CD4-positive, alpha-beta T cell (primary cell): ENCODE data around the gene MYBPC3. TPM values are rescaled to one million over a fixed set of nuclear protein-coding genes. Genes with fewer than 3 reads are reported as not detected.

Experiments
- ATAC-seq: fragments of 200-7000 bp; cut with Tn5 transposase; one replicate; pipeline ENCODE4 v1.10.0; 2022; ENCODE audit warnings: mild to moderate bottlenecking; ENCODE audit not compliant: poor library complexity
- CTCF ChIA-PET: fragments of 350-600 bp; sonication (Branson Sonifier 250); formaldehyde crosslinking; loops from one replicate; lab custom pipeline; 2021; ENCODE audit warnings: antibody characterized with exemption, inconsistent platforms; lab: Charles Lee
- POLR2A ChIA-PET: fragments of 350-600 bp; sonication (Branson Sonifier 250); formaldehyde crosslinking; loops from one replicate; lab custom pipeline; 2021; ENCODE audit warnings: antibody characterized with exemption, inconsistent platforms; lab: Charles Lee
- DNase-seq, 14 experiments: peaks; one replicate each; pipeline ENCODE4 v3.0.0-alpha.2; 2013 to 2020; ENCODE audit warnings: mixed read lengths in 2 of 14
- H3K27ac ChIP-seq, 2 donors: one replicate each; pipeline versions ENCODE4 v1.5.1 to v1.7.0; 2013; ENCODE audit warnings: low read length in 2 of 2, low read depth in 1 of 2, mild to moderate bottlenecking in 1 of 2
- H3K27me3 ChIP-seq, 2 experiments: 1 replicate in 1 of 2; 2 replicates in 1 of 2; pipeline versions ENCODE4 v1.6.1 to v1.7.0; 2013; ENCODE audit warnings: low read length in 2 of 2, control low read depth in 1 of 2, mild to moderate bottlenecking in 1 of 2, moderate library complexity in 1 of 2; ENCODE audit not compliant: insufficient read depth in 2 of 2, control insufficient read depth in 1 of 2
- H3K36me3 ChIP-seq: one replicate; pipeline ENCODE4 v1.6.1; 2013; ENCODE audit warnings: low read length, control low read depth; ENCODE audit not compliant: insufficient read depth
- H3K4me1 ChIP-seq: one replicate; pipeline ENCODE4 v1.6.1; 2013; ENCODE audit warnings: low read length, control low read depth; ENCODE audit not compliant: insufficient read depth
- H3K4me3 ChIP-seq: one replicate; pipeline ENCODE4 v1.5.1; 2013; ENCODE audit warnings: mild to moderate bottlenecking, low read length, moderate library complexity
- H3K9me3 ChIP-seq, 2 experiments: 1 replicate in 1 of 2; 2 replicates in 1 of 2; pipeline versions ENCODE4 v1.6.1 to v1.7.0; 2013; ENCODE audit warnings: low read length in 2 of 2, mild to moderate bottlenecking in 2 of 2, control low read depth in 1 of 2, moderate library complexity in 1 of 2; ENCODE audit not compliant: control insufficient read depth in 1 of 2, insufficient read depth in 1 of 2
- H3K27ac Mint-ChIP-seq: one replicate; pipeline ENCODE4 v1.8.0; 2020; ENCODE audit warnings: mixed read lengths
- H3K27me3 Mint-ChIP-seq: one replicate; pipeline ENCODE4 v1.8.0; 2021; ENCODE audit warnings: mixed read lengths
- H3K36me3 Mint-ChIP-seq: one replicate; pipeline ENCODE4 v1.8.0; 2021; ENCODE audit warnings: low read depth, mixed read lengths
- H3K4me1 Mint-ChIP-seq: one replicate; pipeline ENCODE4 v1.8.0; 2021; ENCODE audit warnings: low read depth, mixed read lengths
- H3K4me3 Mint-ChIP-seq: one replicate; pipeline ENCODE4 v1.8.0; 2020; ENCODE audit warnings: mild to moderate bottlenecking, mixed read lengths
- H3K9me3 Mint-ChIP-seq: one replicate; pipeline ENCODE4 v1.8.0; 2020; ENCODE audit warnings: mixed read lengths
- CTCF ChIP-seq: fragments of 200-600 bp; IDR thresholded peaks from one replicate; pipeline ENCODE4 v1.8.0; 2022; ENCODE audit warnings: antibody characterized with exemption, mild to moderate bottlenecking
- intact Hi-C, 2 experiments: fragments of 100-400 bp; cut with DNase I in 1 of 2; cut with micrococcal nuclease in 1 of 2; formaldehyde crosslinking; loops; one replicate each; pipeline versions ENCODE4 v1.15.1 to v1.9.0; 2023 to 2025; cut with DNase I, micrococcal nuclease
- microRNA-seq: library from miRNA; unstranded; fragments of <30 nt; microRNA quantifications from one replicate; pipeline ENCODE4 v1.2.0, GENCODE V29; 2021; ENCODE audit warnings: borderline microRNAs expressed, borderline replicate concordance
- total RNA-seq, 174 experiments: library from RNA in 2 of 174; stranded (reverse) in 2 of 174; gene quantifications; one replicate each; pipeline ENCODE4 v1.2.3 and lab custom pipeline; 2021 to 2026

The MYBPC3 gene
- total RNA-seq, 2 experiments from 2014 or later = not detected

GRCh38 chr11:47282462-47282861, 70.0 kb downstream of the MYBPC3 start:
- Histone ChIP-seq H3K36me3 (peaks cover 88% of the 10 kb centered on the region), H3K27ac (no peak overlapping the region), H3K4me3 (no peak overlapping the region), H3K9me3 (no peaks in the 10 kb centered on the region), H3K4me1 (no peaks in the 10 kb centered on the region), H3K27me3 (no peaks in the 10 kb centered on the region)
- Mint-ChIP-seq H3K4me1 (no peaks in the 10 kb centered on the region), H3K36me3 (peaks cover 97% of the 10 kb centered on the region), H3K27ac (no peak overlapping the region), H3K4me3 (no peak overlapping the region), H3K27me3 (no peaks in the 10 kb centered on the region), H3K9me3 (no peaks in the 10 kb centered on the region)
- intact Hi-C loops = no loop called here
- DNase-seq = no peak
- no peak for ATAC-seq
- ChIA-PET CTCF (no interaction called here), POLR2A (no interaction called here)
- no peak for TF ChIP-seq CTCF

Small RNAs within 50 kb of the gene (microRNA-seq; reads per million reads assigned to microRNA genes)
- not detected for gene MIR4487

Other genes starting within 250 kb of the MYBPC3 start
- gene ARFGAP2, start 175.8 kb downstream of the MYBPC3 start, total RNA-seq = 100 to 1,000 TPM; 161 to 174 TPM
- under 1 TPM in 1 of 2 experiments, not detected in 1; 0.27 TPM for gene PACSIN3, start 166.3 kb downstream of the MYBPC3 start, total RNA-seq
- gene DDB2, start 137.7 kb downstream of the MYBPC3 start, total RNA-seq = 10 to 100 TPM; 57.3 to 57.6 TPM
- 10 to 100 TPM; 16.8 to 17.2 TPM for gene ACP2, start 103.9 kb downstream of the MYBPC3 start, total RNA-seq
- 1 to 10 TPM; 1.8 to 2.3 TPM for gene NR1H3, start 94.7 kb downstream of the MYBPC3 start, total RNA-seq
- gene MADD, start 82.6 kb downstream of the MYBPC3 start, total RNA-seq = 100 to 1,000 TPM; 161 to 178 TPM
- gene SPI1, start 25.8 kb upstream of the MYBPC3 start, total RNA-seq = 1 to 10 TPM; 4.9 to 5.9 TPM
- gene SLC39A13, start 55.9 kb upstream of the MYBPC3 start, total RNA-seq = 10 to 100 TPM; 36.6 to 39.2 TPM
- gene PSMC3, start 73.7 kb upstream of the MYBPC3 start, total RNA-seq = 10 to 100 TPM; 51.3 to 59.5 TPM
- under 1 TPM; 0.56 to 0.85 TPM for gene RAPSN, start 96.4 kb upstream of the MYBPC3 start, total RNA-seq
- gene CELF1, start 200.4 kb upstream of the MYBPC3 start, total RNA-seq = 100 to 1,000 TPM; 103 to 111 TPM
- gene PTPMT1, start 212.9 kb upstream of the MYBPC3 start, total RNA-seq = 10 to 100 TPM; 18.9 to 26.7 TPM
- gene KBTBD4, start 226.3 kb upstream of the MYBPC3 start, total RNA-seq = 10 to 100 TPM; 29.1 to 30.2 TPM
- gene NDUFS3, start 226.4 kb upstream of the MYBPC3 start, total RNA-seq = 100 to 1,000 TPM; 139 to 144 TPM
- gene FAM180B, start 234.0 kb upstream of the MYBPC3 start, total RNA-seq = under 1 TPM; 0.55 to 0.92 TPM
- under 1 TPM; 0.41 to 0.92 TPM for gene C1QTNF4, start 241.7 kb upstream of the MYBPC3 start, total RNA-seq